Esophagus muscularis mucosa (tissue), 3 donors: Measurements from ENCODE around the gene MYCBP2.

ENCODE experiments used
- POLR2AphosphoS5 ChIP-seq, 2 donors: sonication (generic); formaldehyde crosslinking; IDR thresholded peaks; one replicate each; pipeline ENCODE4 v1.6.1; 2017; ENCODE audit warnings: antibody characterized with exemption in 2 of 2
- TF ChIP-seq, protein P1 (sequence below), 3 experiments: fragments of 200-600 bp in 2 of 3; fragments of 450-650 bp in 1 of 3; sonication (generic) in 2 of 3; IDR thresholded peaks; one replicate each; pipeline ENCODE4 v1.5.1; 2017 to 2019; ENCODE audit warnings: antibody characterized with exemption in 3 of 3, mild to moderate bottlenecking in 2 of 3, moderate library complexity in 1 of 3

DNA sequence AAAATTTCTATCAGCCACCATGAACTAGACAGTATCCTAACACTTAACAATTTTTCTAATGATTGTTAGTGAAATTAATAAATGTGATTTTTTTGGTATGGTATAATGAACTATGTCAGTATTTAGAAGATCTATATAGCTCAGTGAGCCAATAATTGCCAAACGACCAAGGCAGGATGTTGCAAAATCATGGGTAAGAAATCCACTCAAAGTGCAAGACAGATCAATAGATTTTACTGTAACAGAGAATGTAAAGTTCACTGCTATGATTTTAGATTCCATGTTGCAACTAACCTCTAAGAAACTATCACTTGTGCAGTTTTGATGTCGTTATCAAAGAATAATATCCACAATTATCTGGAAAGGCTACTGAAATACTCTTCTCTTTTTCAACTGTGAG, 44.0 kb upstream of the MYCBP2 start:
- TF ChIP-seq, protein P1, sequence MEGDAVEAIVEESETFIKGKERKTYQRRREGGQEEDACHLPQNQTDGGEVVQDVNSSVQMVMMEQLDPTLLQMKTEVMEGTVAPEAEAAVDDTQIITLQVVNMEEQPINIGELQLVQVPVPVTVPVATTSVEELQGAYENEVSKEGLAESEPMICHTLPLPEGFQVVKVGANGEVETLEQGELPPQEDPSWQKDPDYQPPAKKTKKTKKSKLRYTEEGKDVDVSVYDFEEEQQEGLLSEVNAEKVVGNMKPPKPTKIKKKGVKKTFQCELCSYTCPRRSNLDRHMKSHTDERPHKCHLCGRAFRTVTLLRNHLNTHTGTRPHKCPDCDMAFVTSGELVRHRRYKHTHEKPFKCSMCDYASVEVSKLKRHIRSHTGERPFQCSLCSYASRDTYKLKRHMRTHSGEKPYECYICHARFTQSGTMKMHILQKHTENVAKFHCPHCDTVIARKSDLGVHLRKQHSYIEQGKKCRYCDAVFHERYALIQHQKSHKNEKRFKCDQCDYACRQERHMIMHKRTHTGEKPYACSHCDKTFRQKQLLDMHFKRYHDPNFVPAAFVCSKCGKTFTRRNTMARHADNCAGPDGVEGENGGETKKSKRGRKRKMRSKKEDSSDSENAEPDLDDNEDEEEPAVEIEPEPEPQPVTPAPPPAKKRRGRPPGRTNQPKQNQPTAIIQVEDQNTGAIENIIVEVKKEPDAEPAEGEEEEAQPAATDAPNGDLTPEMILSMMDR (IDR thresholded peaks at IDR 0.05) = no peak
- TF ChIP-seq POLR2AphosphoS5 (IDR thresholded peaks at IDR 0.05) = no peak
